Activated CD4-positive, alpha-beta T cell treated with anti-CD3 and anti-CD28 coated beads for 36 hours (primary cell): Measurements from ENCODE around the gene SERPINB10. TPM values are rescaled to one million over a fixed set of nuclear protein-coding genes. Genes with fewer than 3 reads are reported as not detected.
"Not testable (repeated sequence)": the region's sequence is repeated elsewhere in the genome, so short reads cannot be mapped to it uniquely, and the experiment has no call there.

Source experiments
- ATAC-seq: fragments of 200-7000 bp; cut with Tn5 transposase; one replicate; pipeline ENCODE4 v1.10.0; 2021; ENCODE audit warnings: mild to moderate bottlenecking, moderate library complexity
- CTCF ChIA-PET: fragments of 350-600 bp; sonication (Branson Sonifier 250); formaldehyde crosslinking; loops from one replicate; lab custom pipeline; 2021; ENCODE audit warnings: antibody characterized with exemption; lab: Charles Lee
- POLR2A ChIA-PET: fragments of 350-600 bp; sonication (Branson Sonifier 250); formaldehyde crosslinking; loops from one replicate; lab custom pipeline; 2021; ENCODE audit warnings: antibody characterized with exemption, inconsistent platforms; lab: Charles Lee
- DNase-seq: peaks from one replicate; pipeline ENCODE4 v3.0.0-alpha.2; 2020
- H3K27ac Mint-ChIP-seq: one replicate; pipeline ENCODE4 v1.8.0; 2021; ENCODE audit warnings: mixed read lengths
- H3K27me3 Mint-ChIP-seq: one replicate; pipeline ENCODE4 v1.8.0; 2021; ENCODE audit warnings: mixed read lengths
- H3K36me3 Mint-ChIP-seq: one replicate; pipeline ENCODE4 v1.8.0; 2021; ENCODE audit warnings: low read depth, mixed read lengths
- H3K4me1 Mint-ChIP-seq: one replicate; pipeline ENCODE4 v1.8.0; 2021; ENCODE audit warnings: mixed read lengths
- H3K4me3 Mint-ChIP-seq: one replicate; pipeline ENCODE4 v1.8.0; 2021; ENCODE audit warnings: mild to moderate bottlenecking, moderate library complexity, mixed read lengths
- H3K9me3 Mint-ChIP-seq: one replicate; pipeline ENCODE4 v1.8.0; 2021; ENCODE audit warnings: low read depth, mixed read lengths
- intact Hi-C, 2 experiments: fragments of 100-400 bp; cut with DNase I in 1 of 2; cut with micrococcal nuclease in 1 of 2; formaldehyde crosslinking; loops; one replicate each; pipeline versions ENCODE4 v1.14.2 to v1.15.1; 2022 to 2024; cut with DNase I, micrococcal nuclease
- total RNA-seq, 2 experiments: library from RNA; stranded (reverse); gene quantifications; one replicate each; pipeline ENCODE4 v1.2.3, GENCODE V29; 2021

The SERPINB10 gene
- total RNA-seq, 2 experiments from 2014 or later = not detected

- intact Hi-C loops = no loop called here
- no peak for DNase-seq
- no peak overlapping the region for H3K27ac Mint-ChIP-seq
- POLR2A ChIA-PET = no interaction called here
- H3K27me3 Mint-ChIP-seq = peaks cover 31% of the 10 kb centered on the region
- no peaks in the 10 kb centered on the region for H3K36me3 Mint-ChIP-seq
- H3K4me3 Mint-ChIP-seq = no peak overlapping the region
- CTCF ChIA-PET = no interaction called here
- no peak for ATAC-seq
- H3K4me1 Mint-ChIP-seq = no peaks in the 10 kb centered on the region
- no peaks in the 10 kb centered on the region for H3K9me3 Mint-ChIP-seq
Observed at GRCh38 chr18:63924551-63924950, 16.8 kb downstream of the SERPINB10 start.

GRCh38 chr18:63928331-63928730 lies 20.6 kb downstream of the SERPINB10 start:
- intact Hi-C loops = no loop called here
- ChIA-PET CTCF (no interaction called here), POLR2A (no interaction called here)
- Mint-ChIP-seq H3K27ac (no peak overlapping the region), H3K9me3 (no peaks in the 10 kb centered on the region), H3K4me3 (no peak overlapping the region), H3K27me3 (peaks cover 21% of the 10 kb centered on the region), H3K36me3 (no peaks in the 10 kb centered on the region), H3K4me1 (no peaks in the 10 kb centered on the region)
- ATAC-seq = no peak
- no peak for DNase-seq

DNA sequence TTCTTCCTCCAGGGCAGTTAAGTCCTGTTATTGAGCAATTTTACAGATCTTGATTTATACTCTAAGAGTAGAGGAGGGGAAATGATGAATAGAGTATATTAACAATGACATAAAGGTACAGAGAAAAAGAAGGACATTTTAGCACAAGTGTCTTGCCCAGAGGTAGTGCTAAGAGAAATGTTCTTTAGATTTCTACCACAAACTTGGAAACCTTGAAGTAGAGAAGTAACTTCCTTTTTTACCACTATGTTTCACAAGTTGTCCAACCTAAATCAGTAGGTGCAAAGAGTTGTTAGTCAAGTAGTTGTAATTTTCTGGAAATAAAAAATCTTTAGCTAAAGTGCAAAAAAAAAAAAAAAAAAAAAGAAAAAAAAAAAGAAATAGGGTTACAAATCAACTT lies 21.6 kb downstream of the SERPINB10 start:
- H3K4me3 Mint-ChIP-seq, CTCF ChIA-PET, POLR2A ChIA-PET, intact Hi-C loops, H3K4me1 Mint-ChIP-seq, ATAC-seq, DNase-seq, H3K9me3 Mint-ChIP-seq, H3K36me3 Mint-ChIP-seq, H3K27ac Mint-ChIP-seq: not testable (repeated sequence)
- H3K27me3 Mint-ChIP-seq = peaks cover 14% of the 10 kb centered on the region

DNA sequence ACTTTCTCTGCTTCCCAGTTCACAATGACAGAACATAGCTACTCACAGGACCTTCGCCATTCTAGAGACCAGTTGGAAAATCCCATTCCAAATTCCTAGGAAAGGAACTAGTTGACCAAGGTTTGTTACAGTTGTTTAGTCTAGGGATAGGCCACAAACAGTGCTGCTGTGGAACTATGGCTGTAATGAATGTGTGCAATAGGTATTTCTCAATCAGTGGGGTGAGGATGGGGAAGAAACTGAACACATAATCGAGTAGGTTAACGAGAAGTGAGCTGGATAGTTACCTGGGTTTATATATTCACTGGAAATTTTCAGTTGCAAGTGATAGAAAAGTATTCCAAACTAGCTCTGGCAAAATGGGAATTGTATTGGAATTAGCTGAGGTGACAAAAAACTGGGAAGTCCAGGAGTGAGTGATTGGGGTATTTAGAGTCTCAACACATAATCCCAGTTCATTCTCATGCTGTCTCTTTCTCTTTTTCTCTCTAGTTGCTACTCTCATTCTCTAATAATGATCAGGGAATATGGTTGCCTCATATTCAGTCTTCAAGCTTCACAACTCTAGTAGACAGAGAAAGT lies 23.1 kb downstream of the SERPINB10 start:
- Mint-ChIP-seq H3K4me1 (no peaks in the 10 kb centered on the region), H3K4me3 (no peak overlapping the region), H3K9me3 (no peaks in the 10 kb centered on the region), H3K27me3 (peaks cover 15% of the 10 kb centered on the region), H3K36me3 (no peaks in the 10 kb centered on the region), H3K27ac (no peak overlapping the region)
- no peak for DNase-seq
- POLR2A ChIA-PET = no interaction called here
- CTCF ChIA-PET = interaction anchor here (1.6 kb wide), 1 partner anchor 8 kb away, joined by 5 read pairs; no protein-coding TSS in a partner anchor
- intact Hi-C loops = no loop called here
- ATAC-seq = no peak

GRCh38 chr18:63936156-63936931 lies 28.6 kb downstream of the SERPINB10 start:
- Mint-ChIP-seq H3K27ac (peak overlapping the region; percentile 28), H3K27me3 (peaks cover 12% of the 10 kb centered on the region), H3K4me3 (peak overlapping the region; percentile 43), H3K36me3 (no peaks in the 10 kb centered on the region), H3K9me3 (no peaks in the 10 kb centered on the region), H3K4me1 (peaks cover 2% of the 10 kb centered on the region)
- ChIA-PET CTCF (interaction anchor here (0.6 to 2.6 kb wide), 18 partner anchors 13 to 1977 kb away, joined by 3 to 10 read pairs (median 3); partner anchors contain the start of gene SERPINB10), POLR2A (no interaction called here)
- peak; percentile 94 for ATAC-seq
- DNase-seq = peak; percentile 76
- intact Hi-C loops = loop anchor here (1.0 kb wide), 1 partner anchor 112 kb away; no protein-coding TSS in a partner anchor

- intact Hi-C loops = loop anchor here (1.0 kb wide), 1 partner anchor 113 kb away; no protein-coding TSS in a partner anchor
- Mint-ChIP-seq H3K36me3 (no peaks in the 10 kb centered on the region), H3K9me3 (no peaks in the 10 kb centered on the region), H3K4me3 (no peak overlapping the region), H3K27ac (no peak overlapping the region), H3K4me1 (peaks cover 2% of the 10 kb centered on the region), H3K27me3 (peaks cover 18% of the 10 kb centered on the region)
- ChIA-PET CTCF (interaction anchor here (0.8 to 2.6 kb wide), 7 partner anchors 14 to 123 kb away, joined by 3 to 10 read pairs (median 4); no protein-coding TSS in a partner anchor), POLR2A (no interaction called here)
- DNase-seq (no peak), ATAC-seq (no peak)
Observed at GRCh38 chr18:63936932-63937393, 29.2 kb downstream of the SERPINB10 start.

DNA sequence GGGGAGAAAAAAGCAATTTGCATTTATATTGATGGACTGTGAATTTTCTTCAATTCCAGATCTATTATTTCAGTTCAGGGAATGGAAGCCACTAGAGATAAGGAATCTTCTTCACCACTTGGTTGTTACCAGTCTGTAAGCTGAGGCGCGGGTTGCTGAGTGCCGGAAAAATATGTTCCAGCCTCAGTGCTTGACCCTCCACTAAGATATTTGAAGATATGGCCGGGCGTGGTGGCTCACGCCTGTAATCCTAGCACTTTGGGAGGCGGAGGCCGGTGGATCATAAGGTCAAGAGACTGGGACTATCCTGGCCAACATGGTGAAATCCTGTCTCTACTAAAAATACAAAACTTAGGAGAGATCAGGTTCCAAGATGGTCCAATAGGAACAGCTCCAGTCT lies 32.2 kb downstream of the SERPINB10 start:
- H3K4me3 Mint-ChIP-seq = no peak overlapping the region
- H3K9me3 Mint-ChIP-seq = no peaks in the 10 kb centered on the region
- POLR2A ChIA-PET = no interaction called here
- ATAC-seq (no peak), DNase-seq (no peak)
- no peaks in the 10 kb centered on the region for H3K36me3 Mint-ChIP-seq
- H3K4me1 Mint-ChIP-seq = peaks cover 2% of the 10 kb centered on the region
- CTCF ChIA-PET = no interaction called here
- H3K27ac Mint-ChIP-seq = no peak overlapping the region
- H3K27me3 Mint-ChIP-seq = peaks cover 35% of the 10 kb centered on the region
- intact Hi-C loops = no loop called here

GRCh38 chr18:63940543-63941050 lies 32.8 kb downstream of the SERPINB10 start:
- ATAC-seq, intact Hi-C loops, H3K27ac Mint-ChIP-seq, H3K9me3 Mint-ChIP-seq, H3K4me1 Mint-ChIP-seq, POLR2A ChIA-PET, H3K36me3 Mint-ChIP-seq, H3K4me3 Mint-ChIP-seq, CTCF ChIA-PET, DNase-seq: not testable (repeated sequence)
- H3K27me3 Mint-ChIP-seq = peaks cover 36% of the 10 kb centered on the region

- CTCF ChIA-PET = interaction anchor here (0.6 to 1.0 kb wide), 2 partner anchors 14 to 435 kb away, joined by 3 read pairs; no protein-coding TSS in a partner anchor
- ATAC-seq = no peak
Observed at GRCh38 chr18:63947051-63947790, 39.5 kb downstream of the SERPINB10 start.

GRCh38 chr18:63949068-63949737 lies 41.4 kb downstream of the SERPINB10 start, which contains the start of gene HMSD:
Gene HMSD (plus strand): TSS chr18:63949301. CDS start chr18:63953456, 4,155 bp downstream.
- POLR2A ChIA-PET = no interaction called here
- peak; percentile 87 for ATAC-seq
- H3K9me3 Mint-ChIP-seq = peaks cover 5% of the 10 kb centered on the region
- CTCF ChIA-PET = interaction anchor here (0.8 kb wide), 1 partner anchor 47 kb away, joined by 3 read pairs; no protein-coding TSS in a partner anchor
- intact Hi-C loops = loop anchor here in 1 of 2 experiments (5.0 kb wide), 1 partner anchor 67 kb away; no protein-coding TSS in a partner anchor
- peaks cover 43% of the 10 kb centered on the region for H3K4me1 Mint-ChIP-seq
- peak within 1 kb of the TSS; percentile 86 for H3K27ac Mint-ChIP-seq
- peaks cover 27% of the 10 kb centered on the region for H3K27me3 Mint-ChIP-seq
- peak; percentile 87 for DNase-seq
- H3K36me3 Mint-ChIP-seq = peaks cover 5% of the 10 kb centered on the region
- peak within 1 kb of the TSS; percentile 77 for H3K4me3 Mint-ChIP-seq

More at GRCh38 chr18:63947051-63947790, 39.5 kb downstream of the SERPINB10 start:
- POLR2A ChIA-PET = no interaction called here
- no peak overlapping the region for H3K27ac Mint-ChIP-seq
- peaks cover 5% of the 10 kb centered on the region for H3K36me3 Mint-ChIP-seq
- H3K4me1 Mint-ChIP-seq = peaks cover 38% of the 10 kb centered on the region
- intact Hi-C loops = loop anchor here in 1 of 2 experiments (5.0 kb wide), 1 partner anchor 65 kb away; no protein-coding TSS in a partner anchor
- no peak for DNase-seq
- H3K4me3 Mint-ChIP-seq = no peak overlapping the region
- H3K9me3 Mint-ChIP-seq = peaks cover 5% of the 10 kb centered on the region
- H3K27me3 Mint-ChIP-seq = peaks cover 44% of the 10 kb centered on the region
